ENCODE results near the gene TLE4. TPM values are rescaled to one million over a fixed set of nuclear protein-coding genes. Genes with fewer than 3 reads are reported as not detected.

TLE4 gene
- total and polyA plus RNA-seq, 2 of the 13 experiments (the other 11 are each of a cell fraction or from before 2014, with no cell fraction given) = 2.0 to 2.3 TPM

DNA sequence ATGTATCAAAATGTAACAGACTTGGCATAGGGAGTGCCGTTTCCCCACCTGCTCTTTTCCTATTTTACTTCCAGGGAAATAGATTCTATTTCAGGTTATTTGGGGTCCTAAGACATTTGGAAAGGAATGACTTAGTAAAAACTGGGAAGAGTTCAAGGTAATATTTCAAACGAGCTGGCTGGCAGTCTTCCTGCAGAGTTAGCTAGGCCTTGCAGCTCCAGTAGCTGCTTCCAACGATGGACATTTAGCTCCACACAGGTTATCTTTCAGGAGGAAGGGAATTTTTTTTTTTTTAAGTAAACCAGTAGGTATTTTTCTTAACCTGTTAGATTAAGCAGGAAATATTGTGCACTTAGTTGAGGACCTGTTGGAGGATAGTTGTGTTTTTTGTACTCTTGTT is 45.2 kb downstream of the TLE4 start (continued):
- TF ChIP-seq RERE (CRISPR knock-in tag; IDR thresholded peaks at IDR 0.05; ENCODE audit: low read depth) (no peak), NFYC (CRISPR knock-in tag; IDR thresholded peaks at IDR 0.05) (no peak)

DNA sequence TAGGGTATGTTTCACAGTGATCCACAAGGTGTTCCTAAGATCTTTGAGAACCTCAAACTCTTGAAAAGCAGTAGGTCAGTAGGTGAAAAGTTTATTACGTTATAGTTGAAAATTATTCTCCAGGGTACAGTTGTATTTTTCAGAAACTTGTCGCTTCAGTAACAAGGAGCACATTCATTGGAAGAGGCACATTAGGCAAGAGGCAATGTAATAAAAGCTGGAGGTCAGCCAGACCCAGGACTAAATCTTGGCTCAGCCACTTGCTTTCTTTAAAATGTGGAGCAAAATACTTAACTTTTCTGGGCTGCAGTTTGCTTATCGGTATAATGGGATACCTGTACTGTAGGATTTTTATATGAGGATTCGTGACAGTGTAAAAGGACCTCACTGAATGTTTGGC is 45.6 kb downstream of the TLE4 start:
- Histone ChIP-seq H3K4me2 (ENCODE audit: low read depth, low read length) (no peak overlapping the region), H2AFZ (ENCODE audit: low read length) (no peak overlapping the region), H3K27me3 (ENCODE audit: control insufficient read depth in 1 of 2, insufficient read depth in 2 of 2, low read length in 2 of 2) (no peaks in the 10 kb centered on the region), H3K9ac (ENCODE audit: insufficient read depth, low read depth, low read length) (no peak overlapping the region), H4K20me1 (ENCODE audit: insufficient read depth, low read length) (no peaks in the 10 kb centered on the region), H3K4me1 (ENCODE audit: insufficient read depth, low read length) (no peaks in the 10 kb centered on the region), H3K4me3 (replicated peaks in 1 of 3; ENCODE audit: insufficient read depth in 1 of 3, low read depth in 2 of 3, low read length in 3 of 3) (no peak overlapping the region), H3K79me2 (ENCODE audit: insufficient read depth, low read length) (no peaks in the 10 kb centered on the region), H3K36me3 (replicated peaks in 1 of 2; ENCODE audit: control insufficient read depth in 1 of 2, insufficient read depth in 2 of 2, low read length in 2 of 2) (no peaks in the 10 kb centered on the region), H3K9me3 (ENCODE audit: low read length) (peaks cover 23% of the 10 kb centered on the region; the same call in 1 of the 2 replicates), H3K27ac (ENCODE audit: extremely low read length, insufficient read depth, low read length) (no peak overlapping the region)
- CTCF ChIA-PET (ENCODE audit: low intra/inter-chr PET ratio, low total read pairs) = no interaction called here
- TF ChIP-seq AGO1 (IDR thresholded peaks at IDR 0.05; ENCODE audit: low read depth, low read length, poor library complexity, severe bottlenecking) (no peak), CBX2 (IDR thresholded peaks at IDR 0.05; ENCODE audit: low read depth, low read length) (no peak), CBX2 (CRISPR knock-in tag; IDR thresholded peaks at IDR 0.05; ENCODE audit: low read depth) (no peak), MYNN (CRISPR knock-in tag; IDR thresholded peaks at IDR 0.05; ENCODE audit: low read depth) (no peak), POGK (CRISPR knock-in tag; conservative IDR thresholded peaks at IDR 0.05) (no peak), FOXJ3 (CRISPR knock-in tag; IDR thresholded peaks at IDR 0.05; ENCODE audit: borderline replicate concordance) (no peak), BHLHE40 (IDR thresholded peaks at IDR 0.05; ENCODE audit: low read length) (no peak), ARNT (IDR thresholded peaks at IDR 0.05) (no peak)
- TF ChIP-seq, protein P1, sequence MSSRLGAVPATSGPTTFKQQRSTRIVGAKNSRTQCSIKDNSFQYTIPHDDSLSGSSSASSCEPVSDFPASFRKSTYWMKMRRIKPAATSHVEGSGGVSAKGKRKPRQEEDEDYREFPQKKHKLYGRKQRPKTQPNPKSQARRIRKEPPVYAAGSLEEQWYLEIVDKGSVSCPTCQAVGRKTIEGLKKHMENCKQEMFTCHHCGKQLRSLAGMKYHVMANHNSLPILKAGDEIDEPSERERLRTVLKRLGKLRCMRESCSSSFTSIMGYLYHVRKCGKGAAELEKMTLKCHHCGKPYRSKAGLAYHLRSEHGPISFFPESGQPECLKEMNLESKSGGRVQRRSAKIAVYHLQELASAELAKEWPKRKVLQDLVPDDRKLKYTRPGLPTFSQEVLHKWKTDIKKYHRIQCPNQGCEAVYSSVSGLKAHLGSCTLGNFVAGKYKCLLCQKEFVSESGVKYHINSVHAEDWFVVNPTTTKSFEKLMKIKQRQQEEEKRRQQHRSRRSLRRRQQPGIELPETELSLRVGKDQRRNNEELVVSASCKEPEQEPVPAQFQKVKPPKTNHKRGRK (CRISPR knock-in tag; IDR thresholded peaks at IDR 0.05) = no peak
- ATAC-seq (no peak), DNase-seq (ENCODE audit: low spot score) (no peak), FAIRE-seq (no peak)
- intact Hi-C loops (cut with micrococcal nuclease; ENCODE audit: unreplicated experiment) = no loop called here
- POLR2A ChIA-PET = no interaction called here
- in situ Hi-C loops (cut with HindIII; ENCODE audit: extremely low pct_ligation_motif_present, low pct_unique_long_range_greater_than_20kb) = no loop called here
- WGBS (ENCODE audit: low lambda C conversion rate) = 49% methylated on average over 4 of the region's 4 CpGs
- no TSS peak for BruUV-seq (replicated peaks)

All from HepG2 (cell line).